ENCODE measurements around the gene PSMB3. TPM values are rescaled to one million over a fixed set of nuclear protein-coding genes. Genes with fewer than 3 reads are reported as not detected.
A peak's percentile ranks its signal among the peaks of the same experiment; 100 is the strongest.
"Not testable (repeated sequence)": the region's sequence is repeated elsewhere in the genome, so short reads cannot be mapped to it uniquely, and the experiment has no call there.

Gene PSMB3
- total RNA-seq, 8 experiments from 2014 or later: 175 to 405 (median 249) TPM

- in situ Hi-C loops (cut with MboI; ENCODE audit: low pct_unique_long_range_greater_than_20kb in 2 of 9, low sequenced_read_pairs in 9 of 9, unreplicated experiment in 9 of 9): no loop called here
- 60 to 100% (median 92%) methylated on average over 1 to 4 of the region's 6 CpGs; no CpG with 5 or more reads in 2 of the 10 experiments for WGBS, 10 experiments
- H3K4me3 ChIP-seq: no peak overlapping the region
- H3K4me1 ChIP-seq (replicated peaks in 1 of 2): peaks cover 4 to 11% of the 10 kb centered on the region in 2 donors
- no peak for ATAC-seq (replicated peaks in 6 of 8)
- no peak overlapping the region for H3K27ac ChIP-seq
Observed at GRCh38 chr17:38786372-38786771, 33.8 kb downstream of the PSMB3 start.

GRCh38 chr17:38787999-38788398 lies 35.5 kb downstream of the PSMB3 start:
- 60 to 100% (median 90%) methylated on average over 1 to 3 of the region's 4 CpGs; no CpG with 5 or more reads in 5 of the 10 experiments for WGBS, 10 experiments
- peaks cover 4 to 11% of the 10 kb centered on the region in 2 donors for H3K4me1 ChIP-seq (replicated peaks in 1 of 2)
- H3K4me3 ChIP-seq; in situ Hi-C loops (cut with MboI; ENCODE audit: low pct_unique_long_range_greater_than_20kb in 2 of 9, low sequenced_read_pairs in 9 of 9, unreplicated experiment in 9 of 9); H3K27ac ChIP-seq; ATAC-seq (replicated peaks in 6 of 8): not testable (repeated sequence)

GRCh38 chr17:38789185-38789584 lies 36.6 kb downstream of the PSMB3 start:
- no peak overlapping the region for H3K27ac ChIP-seq
- peaks cover 4 to 11% of the 10 kb centered on the region in 2 donors for H3K4me1 ChIP-seq (replicated peaks in 1 of 2)
- 0% methylated on average over 1 of the region's 1 CpG; no CpG with 5 or more reads in 7 of the 10 experiments for WGBS, 10 experiments
- in situ Hi-C loops (cut with MboI; ENCODE audit: low pct_unique_long_range_greater_than_20kb in 2 of 9, low sequenced_read_pairs in 9 of 9, unreplicated experiment in 9 of 9): no loop called here
- peak in 2 of 8 experiments; percentile 26 to 38 for ATAC-seq (replicated peaks in 6 of 8)
- no peak overlapping the region for H3K4me3 ChIP-seq

GRCh38 chr17:38790148-38790707 lies 37.7 kb downstream of the PSMB3 start:
- 29 to 100% (median 72%) methylated on average over 1 to 7 of the region's 13 CpGs; no CpG with 5 or more reads in 2 of the 10 experiments for whole genome bisulfite sequencing, 10 experiments
- ATAC-seq (replicated peaks in 6 of 8): peak in 1 of 8 experiments; percentile 36

GRCh38 chr17:38791162-38791561 lies 38.6 kb downstream of the PSMB3 start:
- Histone ChIP-seq H3K27ac (no peak overlapping the region), H3K4me1 (replicated peaks in 1 of 2) (peaks cover 4 to 11% of the 10 kb centered on the region in 2 donors), H3K4me3 (no peak overlapping the region)
- in situ Hi-C loops (cut with MboI; ENCODE audit: low pct_unique_long_range_greater_than_20kb in 2 of 9, low sequenced_read_pairs in 9 of 9, unreplicated experiment in 9 of 9): no loop called here
- 75 to 100% (median 90%) methylated on average over 2 to 4 of the region's 5 CpGs; no CpG with 5 or more reads in 5 of the 10 experiments for WGBS, 10 experiments
- no peak for ATAC-seq (replicated peaks in 6 of 8)

More at GRCh38 chr17:38790148-38790707, 37.7 kb downstream of the PSMB3 start:
- H3K27ac ChIP-seq; H3K4me3 ChIP-seq; in situ Hi-C loops (cut with MboI; ENCODE audit: low pct_unique_long_range_greater_than_20kb in 2 of 9, low sequenced_read_pairs in 9 of 9, unreplicated experiment in 9 of 9): not testable (repeated sequence)
- H3K4me1 ChIP-seq (replicated peaks in 1 of 2): peaks cover 4 to 11% of the 10 kb centered on the region in 2 donors

- no peak for ATAC-seq (replicated peaks in 6 of 8)
- in situ Hi-C loops (cut with MboI; ENCODE audit: low pct_unique_long_range_greater_than_20kb in 2 of 9, low sequenced_read_pairs in 9 of 9, unreplicated experiment in 9 of 9): no loop called here
- Histone ChIP-seq H3K4me1 (replicated peaks in 1 of 2) (peaks cover 19 to 24% of the 10 kb centered on the region in 2 donors), H3K27ac (no peak overlapping the region), H3K4me3 (no peak overlapping the region)
- WGBS, 10 experiments: 83 to 100% (median 93%) methylated on average over 1 to 5 of the region's 5 CpGs; no CpG with 5 or more reads in 2 of the 10 experiments
Observed at GRCh38 chr17:38794221-38794620, 41.7 kb downstream of the PSMB3 start.

DNA sequence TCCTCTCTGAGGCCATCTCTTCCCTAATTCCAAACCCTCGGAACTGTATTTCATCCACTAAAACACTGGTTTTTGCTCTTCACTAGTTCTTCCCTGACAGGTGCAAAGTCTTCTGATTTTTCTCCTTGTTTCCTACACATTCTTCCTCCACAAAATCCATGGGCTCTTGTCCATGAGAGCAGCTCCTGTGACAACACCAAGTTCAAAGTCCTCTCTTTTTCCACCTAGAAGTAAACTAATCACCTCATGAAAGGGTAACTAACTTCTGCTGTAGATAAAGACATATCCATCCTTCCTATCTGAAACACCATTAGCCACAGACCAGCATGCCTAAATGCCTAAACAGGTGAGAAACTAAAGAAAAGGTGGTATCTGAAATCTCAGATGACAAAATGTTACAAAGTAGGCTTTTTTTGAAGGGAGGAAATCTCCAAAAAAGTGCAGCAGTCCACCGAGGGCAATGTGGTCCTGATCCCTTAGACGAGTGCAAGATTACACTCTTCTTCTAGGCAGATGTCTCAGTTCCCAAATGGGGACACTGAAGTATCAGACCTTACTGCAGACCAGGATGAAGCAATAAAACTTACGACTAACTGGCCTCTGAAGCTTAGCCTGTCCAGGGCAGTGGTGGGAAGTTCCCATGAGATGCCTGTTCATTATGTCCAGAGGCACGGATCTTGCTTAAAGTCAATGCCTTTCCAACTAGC lies 44.1 kb downstream of the PSMB3 start:
- H3K4me3 ChIP-seq: no peak overlapping the region
- peaks cover 15 to 18% of the 10 kb centered on the region in 2 donors for H3K4me1 ChIP-seq (replicated peaks in 1 of 2)
- WGBS, 10 experiments: 0 to 100% (median 68%) methylated on average over 1 to 4 of the region's 5 CpGs; no CpG with 5 or more reads in 2 of the 10 experiments
- no peak overlapping the region for H3K27ac ChIP-seq
- ATAC-seq (replicated peaks in 6 of 8): no peak
- in situ Hi-C loops (cut with MboI; ENCODE audit: low pct_unique_long_range_greater_than_20kb in 2 of 9, low sequenced_read_pairs in 9 of 9, unreplicated experiment in 9 of 9): no loop called here

GRCh38 chr17:38797158-38797490 lies 44.6 kb downstream of the PSMB3 start:
- H3K4me3 ChIP-seq: peak overlapping the region in 1 of 5 donors; percentile 87
- in situ Hi-C loops (cut with MboI; ENCODE audit: low pct_unique_long_range_greater_than_20kb in 2 of 9, low sequenced_read_pairs in 9 of 9, unreplicated experiment in 9 of 9): no loop called here
- H3K27ac ChIP-seq: no peak overlapping the region
- H3K4me1 ChIP-seq (replicated peaks in 1 of 2): peaks cover 15 to 18% of the 10 kb centered on the region in 2 donors
- 10 to 100% (median 80%) methylated on average over 1 to 5 of the region's 5 CpGs; no CpG with 5 or more reads in 1 of the 10 experiments for WGBS, 10 experiments
- no peak for ATAC-seq (replicated peaks in 6 of 8)

DNA sequence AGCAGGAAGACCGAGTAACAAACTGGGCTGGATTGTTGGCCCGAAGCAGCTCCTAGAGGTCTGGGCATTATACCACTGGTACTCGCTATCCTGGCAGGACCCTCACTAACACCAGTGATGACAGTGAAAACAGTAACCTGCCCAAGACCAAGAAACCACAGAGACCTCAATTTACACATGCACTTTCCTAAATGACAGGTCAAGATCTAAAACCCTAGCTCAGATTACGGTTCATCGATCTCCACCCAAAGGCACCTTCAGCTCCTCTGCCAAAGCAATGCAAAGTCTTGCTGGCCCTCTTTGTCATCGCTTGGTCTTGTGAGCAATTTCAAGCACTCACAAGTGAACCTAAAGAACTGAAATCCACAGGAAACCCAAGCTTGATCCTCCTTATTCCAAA lies 45.3 kb downstream of the PSMB3 start:
- 64 to 100% (median 82%) methylated on average over 2 to 6 of the region's 6 CpGs; no CpG with 5 or more reads in 1 of the 10 experiments for WGBS, 10 experiments
- Histone ChIP-seq H3K4me1 (replicated peaks in 1 of 2) (peaks cover 15 to 18% of the 10 kb centered on the region in 2 donors), H3K4me3 (peak overlapping the region; percentile 87 to 100 (median 95)), H3K27ac (no peak overlapping the region)
- in situ Hi-C loops (cut with MboI; ENCODE audit: low pct_unique_long_range_greater_than_20kb in 2 of 9, low sequenced_read_pairs in 9 of 9, unreplicated experiment in 9 of 9): no loop called here
- no peak for ATAC-seq (replicated peaks in 6 of 8)

GRCh38 chr17:38798614-38799500 lies 46.3 kb downstream of the PSMB3 start:
- in situ Hi-C loops (cut with MboI; ENCODE audit: low pct_unique_long_range_greater_than_20kb in 2 of 9, low sequenced_read_pairs in 9 of 9, unreplicated experiment in 9 of 9): no loop called here
- peaks cover 15 to 18% of the 10 kb centered on the region in 2 donors for H3K4me1 ChIP-seq (replicated peaks in 1 of 2)
- H3K4me3 ChIP-seq: peak overlapping the region; percentile 87 to 100 (median 95)
- WGBS, 10 experiments: 0 to 17% (median 0%) methylated on average over 1 to 12 of the region's 53 CpGs; no CpG with 5 or more reads in 3 of the 10 experiments
- ATAC-seq (replicated peaks in 6 of 8): peak; percentile 30 to 53 (median 43)
- peak overlapping the region; percentile 100 for H3K27ac ChIP-seq

- in situ Hi-C loops (cut with MboI; ENCODE audit: low pct_unique_long_range_greater_than_20kb in 2 of 9, low sequenced_read_pairs in 9 of 9, unreplicated experiment in 9 of 9): no loop called here
- WGBS, 10 experiments: 0% methylated on average over 2 to 4 of the region's 76 CpGs; no CpG with 5 or more reads in 7 of the 10 experiments
- ATAC-seq (replicated peaks in 6 of 8): peak; percentile 86 to 94 (median 90)
- Histone ChIP-seq H3K27ac (peak within 1 kb of the TSS; percentile 100), H3K4me3 (peak within 1 kb of the TSS; percentile 87 to 100 (median 95)), H3K4me1 (replicated peaks in 1 of 2) (peaks cover 15 to 18% of the 10 kb centered on the region in 2 donors)
Observed at GRCh38 chr17:38799501-38800236, 47.1 kb downstream of the PSMB3 start, which contains the start of gene PIP4K2B. Gene PIP4K2B (minus strand): TSS chr17:38799556. CDS start chr17:38799424, 132 bp downstream.

DNA sequence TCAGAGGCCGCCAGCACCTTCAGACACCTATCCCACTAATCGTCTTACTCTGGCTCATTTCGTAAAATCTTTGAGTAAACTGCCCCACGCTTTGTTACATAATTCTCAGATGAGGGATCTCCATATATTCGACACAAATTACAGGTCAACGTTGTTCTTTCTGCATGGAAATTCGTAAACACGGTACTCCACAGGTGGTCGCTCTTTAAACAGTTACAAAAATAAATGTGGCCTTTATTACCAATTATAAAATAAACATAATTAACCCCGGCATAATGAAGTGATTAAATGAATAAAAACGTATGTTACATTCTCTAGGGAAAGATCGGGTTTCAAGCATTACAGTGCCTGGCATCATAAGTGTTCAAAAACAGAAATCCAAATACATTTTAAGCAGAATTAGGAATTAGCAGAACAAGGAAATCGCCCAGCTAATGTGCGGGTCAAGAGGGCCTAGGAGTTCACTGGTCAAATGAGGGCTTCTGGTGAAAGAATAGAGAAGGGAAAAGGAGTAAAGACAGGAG lies 47.8 kb downstream of the PSMB3 start:
- in situ Hi-C loops (cut with MboI; ENCODE audit: low pct_unique_long_range_greater_than_20kb in 2 of 9, low sequenced_read_pairs in 9 of 9, unreplicated experiment in 9 of 9): no loop called here
- H3K27ac ChIP-seq: no peak overlapping the region
- no peak for ATAC-seq (replicated peaks in 6 of 8)
- 6 to 54% (median 22%) methylated on average over 5 to 13 of the region's 14 CpGs; no CpG with 5 or more reads in 1 of the 10 experiments for WGBS, 10 experiments
- peaks cover 15 to 18% of the 10 kb centered on the region in 2 donors for H3K4me1 ChIP-seq (replicated peaks in 1 of 2)
- H3K4me3 ChIP-seq: peak overlapping the region; percentile 87 to 100 (median 95)
